ENCODE data around the gene STPG4. TPM values are rescaled to one million over a fixed set of nuclear protein-coding genes. Genes with fewer than 3 reads are reported as not detected.

Gene STPG4
- total RNA-seq, 1 donor from 2014 or later: not detected

DNA sequence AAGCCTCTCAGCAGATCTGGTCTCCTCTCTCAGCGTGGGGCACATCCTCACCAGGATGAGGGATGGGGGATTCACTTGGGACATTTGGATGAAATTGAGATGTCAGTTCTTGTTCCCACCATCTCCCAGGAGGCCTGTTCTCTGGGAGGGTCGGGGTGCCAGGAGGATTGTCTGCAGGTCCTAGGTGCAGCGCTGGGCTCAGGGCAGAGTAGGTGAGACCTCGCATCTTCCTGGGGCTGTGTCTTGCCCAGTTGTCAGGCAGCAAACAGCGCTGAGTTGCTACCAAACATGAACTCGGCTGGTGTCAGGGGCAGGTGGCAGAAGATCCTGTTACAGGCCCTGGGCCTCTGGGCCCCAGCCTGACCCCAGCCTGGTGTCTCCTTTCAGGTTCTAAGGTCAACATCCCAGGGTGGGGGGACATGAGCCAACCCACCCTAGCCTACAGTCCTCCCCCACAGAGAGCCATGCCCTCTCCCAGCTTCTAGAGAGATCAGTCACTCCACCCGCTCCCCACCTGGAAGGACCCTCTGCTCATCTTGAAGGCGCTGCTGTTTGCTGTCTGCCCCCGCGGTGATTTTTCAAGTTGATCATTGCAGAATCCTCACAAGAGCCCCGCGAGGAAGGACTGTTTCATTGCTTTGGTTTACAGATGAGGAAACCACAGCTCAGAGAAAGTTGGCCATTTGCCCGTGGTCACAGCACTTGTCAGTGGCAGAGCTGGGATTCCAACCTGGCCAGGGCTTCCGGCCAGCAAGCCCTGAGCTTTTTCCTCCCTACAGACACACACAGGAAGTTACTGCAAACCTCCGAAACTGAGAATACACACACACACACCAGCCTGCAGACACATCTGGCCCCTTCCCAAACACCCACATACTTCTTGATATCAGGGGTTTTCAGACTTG lies 83.9 kb downstream of the STPG4 start:
- DNase-seq: no peak

DNA sequence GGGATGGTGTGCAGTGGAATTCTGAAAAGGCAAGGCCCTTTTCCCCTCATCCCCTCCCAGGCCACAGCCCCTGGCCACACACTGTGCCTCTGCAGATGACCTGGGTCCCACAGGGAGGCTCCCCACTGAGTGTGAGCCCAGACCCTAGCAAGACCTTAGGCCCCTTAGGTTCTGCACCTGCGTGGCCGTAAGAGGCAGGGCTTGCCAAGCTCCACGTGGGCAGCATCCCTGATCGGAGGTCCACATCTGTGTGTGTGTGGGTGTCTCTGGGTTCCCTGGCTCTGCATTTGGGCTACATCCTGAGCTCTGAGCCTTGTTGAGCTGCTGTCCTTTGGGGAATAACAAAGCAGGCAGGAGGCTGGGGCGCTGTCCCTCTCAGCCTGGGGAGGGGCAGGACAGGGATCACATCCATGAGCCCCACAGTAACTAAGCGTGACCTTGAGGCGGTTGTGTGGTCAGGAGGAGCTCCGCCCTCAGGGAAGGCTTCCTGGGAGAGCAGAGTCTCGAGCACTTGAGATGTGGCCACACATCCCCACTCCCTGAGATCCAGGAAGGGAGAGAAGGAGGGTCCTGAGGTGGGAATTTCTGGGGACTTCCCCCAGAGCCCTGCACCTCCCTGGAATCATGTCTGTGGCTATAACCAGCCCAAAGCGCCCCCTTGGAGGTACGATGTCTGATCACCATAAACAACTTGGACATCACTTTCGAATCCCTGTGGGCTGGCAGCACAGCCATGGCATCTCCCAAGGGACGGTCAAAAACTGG lies 84.8 kb downstream of the STPG4 start:
- DNase-seq: no peak

DNA sequence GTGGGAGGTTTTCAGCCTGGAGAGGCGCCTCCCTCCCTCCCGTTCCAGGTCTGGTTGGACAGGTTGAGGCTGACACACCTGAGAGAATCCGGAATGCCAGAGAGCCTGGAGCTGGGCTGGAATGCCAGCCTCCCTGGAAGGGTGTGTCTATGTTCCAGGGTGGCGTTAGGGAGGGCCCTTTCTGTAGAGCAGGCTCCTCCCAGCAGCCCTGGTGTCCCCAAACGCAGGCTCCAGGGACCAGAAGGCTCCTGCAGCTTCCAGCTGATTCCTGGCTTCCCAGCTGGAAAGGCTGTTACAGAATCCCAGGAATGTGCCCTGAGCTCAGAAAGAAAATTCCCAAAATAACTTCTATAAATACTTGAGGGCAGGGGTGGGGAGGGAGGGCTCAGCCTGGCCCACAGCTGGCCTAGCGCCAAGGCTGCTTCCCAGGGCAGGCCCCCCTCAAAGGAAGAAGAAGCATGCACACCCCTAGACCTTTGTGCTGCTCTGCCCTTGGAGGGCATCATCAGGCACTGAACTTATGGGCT lies 85.4 kb downstream of the STPG4 start:
- DNase-seq: peak; percentile 54

DNA sequence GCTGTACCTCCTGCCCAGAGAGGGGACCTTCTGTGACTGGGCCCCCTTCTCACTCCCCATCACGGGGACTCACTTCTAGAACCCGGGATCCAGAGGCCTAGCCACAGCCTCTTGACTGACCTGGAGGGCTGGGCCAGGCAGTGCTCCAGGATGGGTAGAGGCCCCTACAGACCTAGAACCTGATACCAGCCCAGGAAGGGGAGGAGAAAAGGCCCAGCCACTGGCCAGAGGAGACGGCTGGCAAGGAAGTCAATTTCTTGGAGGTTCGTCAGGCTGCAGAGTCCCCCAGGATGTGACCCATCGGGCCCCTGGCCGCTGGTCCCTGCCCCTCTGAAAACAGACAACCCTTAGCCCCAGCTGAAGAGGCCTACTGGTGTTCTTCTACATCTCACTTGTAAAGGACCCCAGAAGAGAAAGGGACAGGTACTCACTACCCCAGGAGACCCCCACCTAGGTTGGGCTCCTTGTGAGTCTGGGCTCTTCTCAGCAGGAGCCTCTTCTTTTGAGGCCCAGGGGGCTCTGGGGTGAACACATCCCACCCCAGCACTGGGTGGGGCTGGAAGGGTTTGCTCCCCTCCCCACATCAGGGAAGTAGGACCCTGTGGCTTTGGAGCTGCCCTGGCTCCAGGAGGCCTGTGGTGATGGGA lies 86.0 kb downstream of the STPG4 start:
- DNase-seq: no peak

DNA sequence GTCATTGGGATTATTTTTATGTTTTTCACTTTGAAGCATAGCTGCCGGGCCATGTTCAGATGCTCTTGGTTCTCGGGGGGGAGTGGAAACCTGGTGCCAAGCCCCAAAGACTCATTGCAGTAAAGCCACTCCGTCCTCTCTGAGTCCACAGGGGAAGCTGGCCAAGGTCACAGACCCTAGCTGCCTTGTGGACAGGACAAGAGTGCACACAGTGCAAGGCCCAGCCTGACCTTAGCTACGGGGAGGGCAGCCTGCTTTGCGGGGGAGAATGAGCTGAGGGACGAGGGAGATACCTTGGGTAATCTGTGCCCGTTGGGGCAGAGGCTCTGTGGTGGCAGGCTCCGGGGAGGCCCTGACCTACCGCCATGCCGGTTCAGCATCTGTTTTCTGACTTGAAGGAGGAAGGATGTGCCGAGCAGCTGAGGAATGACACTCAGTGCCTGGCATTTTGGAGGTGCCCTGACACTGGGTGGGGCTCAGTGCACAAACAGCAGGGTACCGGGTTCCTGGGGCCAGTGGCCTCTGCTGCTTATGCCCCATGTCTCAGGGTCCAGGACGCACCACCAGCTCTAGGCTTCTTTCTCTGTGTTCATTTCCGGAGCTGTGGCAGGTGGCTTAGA lies 87.2 kb downstream of the STPG4 start:
- no peak for DNase-seq

DNA sequence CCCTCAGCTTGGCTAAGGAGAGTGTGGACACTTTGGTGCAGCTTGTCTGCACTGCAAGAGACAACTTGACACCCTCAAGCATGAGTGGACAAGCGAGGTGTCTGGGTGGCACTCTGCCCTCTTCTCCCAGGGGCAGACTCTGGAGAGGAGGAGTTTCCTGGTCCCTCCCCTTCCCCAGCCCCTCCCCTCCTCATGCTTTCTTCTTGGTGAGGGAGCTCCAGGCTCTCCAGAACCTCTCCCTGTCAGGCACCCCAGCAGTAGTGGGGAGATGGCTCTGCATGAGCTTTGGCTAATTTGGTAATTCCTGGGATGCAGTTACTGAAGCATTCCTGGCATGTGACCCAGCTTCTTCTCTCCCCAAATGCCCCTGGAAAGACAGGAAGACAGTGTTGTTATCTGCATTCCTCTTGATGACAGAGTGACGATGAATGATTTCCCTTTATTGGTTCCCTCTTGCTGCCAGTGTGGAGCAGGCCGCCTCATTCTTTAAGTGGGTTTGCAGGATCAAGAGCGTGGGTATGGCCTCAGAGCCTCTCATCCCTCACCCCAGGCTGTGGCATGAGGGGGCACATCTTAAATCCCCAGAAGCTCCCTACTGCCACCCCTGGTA lies 89.2 kb downstream of the STPG4 start:
- no peak for DNase-seq

DNA sequence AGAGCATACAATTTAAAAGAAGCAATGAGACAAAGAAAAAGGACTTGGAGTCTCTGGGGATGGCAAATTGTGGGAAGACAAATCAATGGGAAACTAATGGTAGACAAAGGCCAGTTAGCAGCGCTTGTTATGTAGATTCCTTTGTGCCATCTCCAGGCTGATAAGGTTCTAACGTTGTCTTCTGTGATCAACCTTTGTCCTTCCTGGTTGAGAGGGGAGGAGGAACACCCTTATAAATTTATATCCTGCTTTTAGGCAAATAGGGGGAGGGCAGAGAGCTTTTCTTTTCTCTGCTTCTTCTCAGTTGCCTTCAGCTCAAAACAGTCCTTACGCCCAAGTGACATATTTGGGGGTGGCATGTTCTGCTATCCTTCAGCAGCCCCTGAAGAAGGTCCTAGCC lies 89.8 kb downstream of the STPG4 start:
- DNase-seq: no peak

DNA sequence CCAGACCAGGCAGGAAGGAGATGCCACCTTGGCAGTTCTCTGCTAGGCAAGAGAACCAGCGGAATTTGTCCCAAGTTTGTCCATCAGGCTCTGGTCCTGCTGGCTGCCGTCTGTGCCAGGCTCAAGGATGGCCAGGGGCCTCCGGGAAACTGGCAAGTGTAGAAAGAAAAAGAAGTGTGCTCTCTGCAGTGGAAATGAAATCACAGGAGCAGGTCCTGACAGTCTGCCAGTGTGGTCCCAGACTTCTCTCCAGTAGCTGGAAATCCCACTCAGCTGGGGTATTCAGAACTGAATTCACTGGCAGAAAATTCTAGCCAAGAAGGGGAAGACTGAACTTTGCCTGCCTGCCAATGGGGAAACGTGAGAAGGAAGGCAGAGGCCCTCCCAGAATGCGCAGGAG lies 91.0 kb downstream of the STPG4 start:
- no peak for DNase-seq

DNA sequence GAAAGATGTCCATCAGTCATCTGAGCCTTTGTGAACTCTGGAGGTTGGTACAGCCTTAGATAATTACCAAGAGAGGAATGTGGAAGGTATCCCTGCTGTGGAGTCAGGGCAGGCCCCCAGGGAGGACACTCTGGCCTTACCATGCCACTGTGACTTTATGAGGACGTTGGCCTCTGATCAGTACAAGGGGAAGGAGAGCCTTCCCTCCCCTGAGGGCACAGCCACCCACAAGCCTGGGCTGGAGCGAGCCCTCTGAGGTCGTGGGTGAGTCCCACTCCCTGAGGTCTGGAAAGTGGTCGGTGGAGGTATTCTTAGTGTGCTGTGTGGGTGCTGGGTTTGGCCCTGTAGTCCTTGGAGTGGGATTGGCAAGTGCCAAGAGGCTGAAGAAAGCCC lies 91.6 kb downstream of the STPG4 start:
- no peak for DNase-seq

DNA sequence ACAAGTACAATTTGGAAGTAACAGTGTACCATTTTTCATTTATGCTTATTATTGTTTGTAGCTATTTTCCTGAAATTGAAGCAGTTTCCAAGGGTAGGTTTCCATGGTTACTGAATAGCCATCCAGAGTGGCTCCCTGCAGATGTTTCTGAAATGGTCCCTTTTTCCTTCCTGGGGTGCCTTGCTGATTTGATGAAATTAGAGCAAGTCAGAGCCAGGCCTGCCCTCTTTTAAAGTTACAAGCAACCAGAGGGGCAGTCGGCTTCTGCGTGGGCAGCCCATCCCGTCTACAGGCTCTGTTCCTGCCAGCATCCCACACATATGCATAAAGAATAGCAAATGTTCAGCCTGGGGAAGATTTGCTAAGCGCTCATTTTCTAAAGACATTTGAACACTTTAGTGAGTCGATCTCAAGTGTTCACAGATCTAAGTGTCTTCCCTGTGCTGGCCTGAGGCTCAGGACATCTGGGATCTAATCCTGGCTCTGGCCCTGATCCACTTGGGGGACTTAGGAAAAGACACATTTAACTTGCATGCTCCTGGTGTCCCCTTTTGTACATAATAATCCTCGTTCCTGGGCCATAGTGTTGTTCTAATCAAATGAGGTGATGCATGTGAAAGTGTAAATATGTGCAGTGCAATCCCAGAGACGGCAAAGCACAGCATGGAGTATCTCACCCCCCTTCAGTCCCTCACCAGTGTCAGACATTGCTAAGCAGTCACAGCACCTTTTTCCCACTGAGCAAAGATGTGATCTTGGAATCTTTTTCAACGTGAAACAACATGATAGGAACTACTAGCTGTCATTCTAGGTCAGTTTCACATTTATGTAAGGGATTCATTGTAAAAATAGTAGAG lies 92.2 kb downstream of the STPG4 start:
- DNase-seq: peak; percentile 6

DNA sequence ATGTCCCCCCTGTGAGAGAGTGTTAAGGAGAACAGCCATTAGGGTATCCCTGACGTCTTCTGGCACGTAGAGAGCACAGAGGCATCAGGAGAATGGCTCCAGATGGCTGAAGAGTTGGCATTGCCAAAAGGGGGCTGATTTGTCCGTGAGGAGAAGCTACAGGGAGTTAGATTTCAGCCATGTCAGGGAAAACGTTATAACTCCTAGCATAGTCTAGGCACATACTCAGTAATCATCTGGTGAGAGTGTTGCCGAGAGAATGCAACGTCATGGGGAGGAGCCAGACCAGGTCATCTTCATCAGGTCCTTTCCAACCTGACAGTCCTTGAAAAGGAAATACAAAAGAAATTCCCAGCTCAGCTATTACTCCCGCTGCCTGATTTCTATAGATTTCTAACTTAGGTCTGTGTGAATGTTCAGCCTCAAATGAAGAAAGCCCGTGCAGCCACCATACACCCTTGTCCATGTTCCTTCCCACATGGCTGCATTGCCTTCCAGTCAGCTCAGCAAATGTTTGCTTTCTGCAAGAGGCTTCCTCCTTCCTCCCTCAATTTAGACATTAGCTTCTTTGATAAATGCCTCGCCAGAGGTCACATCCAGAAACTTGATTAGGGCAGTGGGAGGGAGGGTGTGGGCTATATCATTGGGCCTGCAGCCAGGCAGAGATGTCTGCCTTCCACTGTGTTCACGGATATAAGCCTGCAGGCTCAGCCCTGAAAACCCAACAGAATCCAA lies 93.0 kb downstream of the STPG4 start:
- DNase-seq: no peak

DNA sequence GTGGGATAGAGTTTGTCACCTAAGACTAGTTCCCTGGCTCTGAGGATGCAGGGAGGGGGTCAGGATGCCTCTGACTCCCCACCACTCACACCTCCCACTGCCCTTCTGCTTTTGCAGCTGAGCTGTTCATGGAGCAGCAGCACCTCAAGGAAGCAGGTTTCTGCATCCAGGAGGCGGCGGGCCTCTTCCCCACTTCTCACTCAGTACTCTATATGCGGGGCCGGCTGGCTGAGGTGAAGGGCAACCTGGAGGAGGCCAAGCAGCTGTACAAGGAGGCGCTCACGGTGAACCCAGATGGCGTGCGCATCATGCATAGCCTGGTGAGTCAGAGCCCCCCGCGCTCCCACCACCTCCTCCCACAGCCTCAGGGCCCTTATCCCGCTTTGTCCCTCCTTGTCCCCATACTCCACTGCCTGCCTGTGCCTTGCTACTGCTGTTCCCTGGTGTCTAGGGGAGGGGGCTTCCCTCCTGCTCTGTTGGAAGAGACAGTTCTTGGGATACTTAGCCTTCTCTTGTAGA lies 94.4 kb downstream of the STPG4 start:
- DNase-seq: no peak

DNA sequence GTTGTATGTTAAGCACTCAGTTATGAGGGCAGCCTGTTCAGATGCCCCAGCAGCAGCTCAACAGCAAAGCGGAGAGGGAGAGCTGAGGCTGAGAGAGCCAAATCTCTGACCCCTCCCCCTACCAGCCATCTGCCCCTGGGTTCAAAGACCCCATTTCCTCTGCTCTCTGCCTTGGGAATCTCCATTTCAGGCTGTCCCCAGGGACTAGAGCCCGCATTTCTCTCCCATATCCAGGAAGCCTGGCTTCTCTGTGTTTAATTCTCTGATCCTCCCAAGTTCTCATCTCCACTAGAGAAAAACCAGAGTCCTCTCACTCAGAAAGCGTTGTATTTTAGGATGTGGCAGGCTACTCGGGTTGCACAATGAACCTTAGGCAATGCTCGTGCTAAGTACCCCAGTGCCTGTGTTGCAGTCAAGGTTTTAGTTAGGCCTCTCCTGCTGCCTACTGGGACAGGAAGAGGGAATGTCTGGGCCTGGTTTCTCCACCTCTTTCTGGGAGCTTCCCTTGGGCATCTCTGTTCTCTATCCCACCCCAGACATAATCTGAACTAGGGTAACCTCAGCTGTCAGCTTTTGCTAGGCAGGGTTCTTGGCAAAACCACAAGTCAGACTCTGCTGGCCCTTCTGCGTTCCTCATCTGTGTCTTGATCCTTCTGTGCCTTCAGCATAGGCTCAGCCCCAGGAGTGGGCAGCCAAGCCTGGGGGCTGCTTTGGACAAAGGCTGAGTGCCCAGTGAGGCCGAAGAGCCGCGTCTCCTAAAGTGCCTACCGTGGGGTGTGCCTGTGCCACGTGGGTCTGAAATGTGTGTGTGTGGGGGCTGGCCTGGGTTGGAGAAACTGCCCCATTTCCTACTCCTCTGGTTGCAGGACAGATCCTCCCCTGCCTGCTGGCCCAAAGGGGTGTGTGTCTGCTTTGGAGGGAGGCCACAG lies 96.8 kb downstream of the STPG4 start:
- peak; percentile 82 for DNase-seq

DNA sequence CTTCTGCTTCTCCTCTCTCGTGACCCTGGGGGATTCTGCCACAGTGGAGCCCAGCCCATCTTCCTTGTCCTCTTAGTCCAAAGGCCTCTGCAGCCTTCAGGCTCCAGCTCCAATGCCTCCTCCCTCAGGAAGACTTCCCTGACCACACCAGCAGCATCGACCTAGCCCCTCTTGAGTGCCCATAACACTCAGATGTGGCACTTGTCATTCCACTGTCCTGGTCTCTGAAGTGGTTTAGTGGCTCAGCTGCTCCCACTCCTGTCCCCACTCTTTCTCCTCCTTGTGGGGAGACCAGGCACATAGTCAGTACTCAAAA lies 97.5 kb downstream of the STPG4 start:
- DNase-seq: no peak

DNA sequence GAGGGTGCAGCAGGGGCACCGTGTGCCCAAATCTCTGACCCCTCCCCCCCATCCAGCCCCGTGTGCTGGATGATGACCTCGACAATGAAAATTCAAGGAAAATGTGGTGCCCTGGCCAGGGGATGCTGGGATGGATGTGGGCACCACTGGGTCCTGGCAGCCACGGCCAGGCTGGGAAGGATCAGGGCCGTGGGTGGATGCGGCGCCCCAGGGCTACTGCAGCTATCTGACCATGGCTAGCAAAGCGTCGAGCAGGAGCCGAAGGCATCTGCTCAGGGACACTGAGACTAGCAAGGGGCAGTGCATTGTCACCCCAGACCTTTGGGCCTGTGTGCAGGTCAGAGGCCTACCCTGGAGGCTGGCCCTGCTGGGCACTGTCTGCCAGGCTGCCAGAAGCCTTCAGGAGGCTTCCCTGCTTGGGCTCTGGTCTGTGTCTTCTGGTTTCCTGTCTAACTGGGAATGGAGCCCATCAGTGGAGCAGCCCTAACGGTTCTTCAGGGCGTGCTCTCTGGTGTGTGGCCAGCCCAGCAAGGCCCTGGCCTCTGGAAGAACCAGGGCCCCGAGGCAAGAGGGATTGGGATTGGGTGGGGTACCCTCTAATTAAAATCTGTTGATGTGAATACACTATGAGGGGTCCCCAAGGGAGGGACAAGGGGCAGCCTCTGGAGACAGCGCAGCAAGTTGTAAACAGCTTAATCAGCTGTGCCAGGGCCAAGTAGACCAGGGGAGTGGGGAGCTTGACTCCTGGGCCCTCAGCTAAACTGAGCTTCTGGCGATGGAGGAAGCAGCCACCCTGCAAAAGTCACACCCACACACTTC lies 98.0 kb downstream of the STPG4 start:
- DNase-seq: peak; percentile 23

DNA sequence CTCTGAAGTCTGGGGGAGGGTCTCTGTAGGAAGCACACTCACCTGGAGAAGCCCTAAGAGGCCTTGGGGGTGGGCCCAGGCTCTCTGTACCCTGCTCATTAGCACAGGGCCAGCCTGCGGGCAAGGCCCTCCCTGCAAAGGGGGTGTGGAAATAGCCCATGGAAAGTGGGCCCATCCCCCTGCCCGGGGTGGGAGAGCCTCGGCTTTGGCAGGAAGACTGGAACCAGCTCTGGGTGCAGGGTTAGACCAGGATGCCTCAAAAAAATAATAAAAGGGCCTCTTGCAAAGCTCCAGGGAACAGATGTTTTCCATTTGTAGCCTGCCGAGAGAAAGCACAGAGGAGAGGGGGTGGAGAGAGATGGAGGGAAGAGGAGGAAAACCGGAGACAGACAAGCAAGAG lies 98.7 kb downstream of the STPG4 start:
- DNase-seq: peak; percentile 58

DNA sequence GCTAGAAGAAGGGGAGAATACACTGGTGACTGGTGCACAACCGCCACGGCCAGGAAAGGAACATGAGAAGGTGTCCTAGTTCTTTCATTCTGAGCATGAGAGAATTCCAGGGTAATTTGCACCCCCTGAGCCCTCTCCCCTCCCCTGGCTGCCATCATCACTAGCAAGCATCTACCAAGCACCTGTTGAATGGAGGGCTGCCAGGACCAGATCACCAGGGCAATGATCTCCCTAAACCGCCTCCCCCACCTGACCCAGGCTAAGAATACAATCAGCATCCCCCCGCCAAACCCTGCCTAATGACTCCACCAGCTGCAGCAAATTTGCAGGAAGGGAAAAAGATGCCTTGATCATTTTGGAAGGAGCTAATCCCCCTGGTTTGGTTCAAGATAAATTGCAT lies 100.2 kb downstream of the STPG4 start:
- no peak for DNase-seq

DNA sequence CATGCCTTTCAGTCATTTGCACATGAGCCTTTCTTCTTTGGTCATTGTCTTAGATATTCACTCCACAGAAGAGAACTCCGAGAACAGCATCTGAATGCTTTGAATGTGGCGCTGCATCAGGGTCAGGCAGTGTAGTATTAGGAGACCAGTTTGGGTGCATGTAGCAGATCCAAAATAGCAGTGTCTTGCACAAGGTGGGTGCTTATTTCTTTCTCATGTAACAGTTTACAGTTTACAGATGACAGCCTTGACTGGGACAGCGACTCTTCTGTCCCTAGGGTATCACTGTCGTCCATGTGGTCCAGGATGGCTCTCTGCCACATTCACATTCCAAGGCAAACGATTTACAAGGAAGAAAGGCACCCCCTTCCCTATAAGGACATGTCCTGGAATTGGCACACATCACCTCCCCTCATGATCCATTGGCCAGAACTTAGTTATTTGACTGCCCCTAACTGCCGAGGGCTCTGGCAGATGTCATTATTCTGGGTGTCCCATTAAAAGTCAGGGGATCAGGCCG lies 101.0 kb downstream of the STPG4 start:
- DNase-seq: no peak

All from skin of body (tissue), 2 donors.